ENCODE results near the gene C18orf63. TPM values are rescaled to one million over a fixed set of nuclear protein-coding genes. Genes with fewer than 3 reads are reported as not detected.
A peak's percentile ranks its signal among the peaks of the same experiment; 100 is the strongest.

C18orf63 gene
- total RNA-seq, 2 experiments from 2014 or later: not detected

GRCh38 chr18:74281011-74281979 lies 34.3 kb upstream of the C18orf63 start:
- no peak for DNase-seq
- Histone ChIP-seq H3K27me3 (ENCODE audit: control insufficient read depth in 1 of 2, insufficient read depth in 2 of 2, low read length in 2 of 2) (no peaks in the 10 kb centered on the region), H3K36me3 (ENCODE audit: insufficient read depth, low read length) (no peaks in the 10 kb centered on the region), H3K4me1 (ENCODE audit: insufficient read depth, low read length) (peaks cover 9% of the 10 kb centered on the region), H3K27ac (ENCODE audit: low read depth in 1 of 2, low read length in 2 of 2) (no peak overlapping the region), H3K4me3 (ENCODE audit: low read length) (no peak overlapping the region), H3K9me3 (ENCODE audit: control insufficient read depth in 1 of 2, insufficient read depth in 1 of 2, low read length in 2 of 2) (no peaks in the 10 kb centered on the region)
- H3K36me3 Mint-ChIP-seq (ENCODE audit: low read depth): peaks cover 15% of the 10 kb centered on the region
- POLR2A ChIA-PET: no interaction called here
- CTCF ChIA-PET: no interaction called here
- no peak overlapping the region for H3K4me3 Mint-ChIP-seq
- no peak for TF ChIP-seq CTCF (IDR thresholded peaks at IDR 0.05)
- H3K9me3 Mint-ChIP-seq: no peaks in the 10 kb centered on the region
- H3K27ac Mint-ChIP-seq: no peak overlapping the region
- intact Hi-C loops (cut with DNase I, micrococcal nuclease): no loop called here
- no peak for ATAC-seq (ENCODE audit: poor library complexity)
- H3K4me1 Mint-ChIP-seq (ENCODE audit: low read depth): peaks cover 20% of the 10 kb centered on the region
- no peaks in the 10 kb centered on the region for H3K27me3 Mint-ChIP-seq

DNA sequence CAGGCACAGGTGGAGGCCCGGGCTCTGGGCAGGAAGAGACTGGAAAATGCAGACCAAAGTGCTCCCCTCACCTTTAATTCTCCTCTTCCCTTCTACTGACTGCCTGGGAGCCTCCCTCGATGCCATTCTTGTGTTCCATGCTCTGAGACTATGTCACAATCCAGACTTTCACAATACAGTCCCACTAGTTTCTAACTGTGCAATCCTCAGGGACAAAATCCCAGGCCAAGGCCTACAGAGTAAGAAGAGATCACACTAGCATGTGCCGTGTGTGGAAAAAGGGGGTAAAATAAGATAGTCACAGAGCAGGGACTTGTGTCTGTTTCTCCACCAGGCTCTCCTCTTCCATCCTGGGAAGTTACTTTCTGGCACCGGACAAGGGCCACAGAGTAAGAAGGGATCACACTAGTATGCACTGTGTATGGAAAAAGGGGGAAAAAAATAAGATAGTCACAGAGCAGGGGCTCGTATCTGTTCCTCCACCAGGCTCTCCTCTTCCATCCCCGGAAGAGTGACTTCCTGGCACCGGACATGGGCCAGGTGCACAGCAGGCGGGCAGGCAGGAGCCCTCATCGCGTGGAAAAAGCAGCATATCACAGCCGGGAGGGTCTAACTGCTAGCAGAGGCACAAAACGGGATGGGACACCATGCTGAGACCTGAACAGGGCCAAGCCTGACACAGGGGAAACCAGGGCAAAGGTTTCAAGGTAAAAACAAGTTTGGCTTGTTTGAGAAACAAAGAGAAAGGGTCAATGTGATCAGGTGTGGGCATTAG lies 33.5 kb upstream of the C18orf63 start:
- H3K36me3 Mint-ChIP-seq (ENCODE audit: low read depth): peaks cover 9% of the 10 kb centered on the region
- POLR2A ChIA-PET: no interaction called here
- no peak for TF ChIP-seq CTCF (IDR thresholded peaks at IDR 0.05)
- Histone ChIP-seq H3K4me1 (ENCODE audit: insufficient read depth, low read length) (peaks cover 9% of the 10 kb centered on the region), H3K36me3 (ENCODE audit: insufficient read depth, low read length) (no peaks in the 10 kb centered on the region), H3K27me3 (ENCODE audit: control insufficient read depth in 1 of 2, insufficient read depth in 2 of 2, low read length in 2 of 2) (no peaks in the 10 kb centered on the region), H3K9me3 (ENCODE audit: control insufficient read depth in 1 of 2, insufficient read depth in 1 of 2, low read length in 2 of 2) (no peaks in the 10 kb centered on the region), H3K4me3 (ENCODE audit: low read length) (no peak overlapping the region), H3K27ac (ENCODE audit: low read depth in 1 of 2, low read length in 2 of 2) (no peak overlapping the region)
- ATAC-seq (ENCODE audit: poor library complexity) (no peak), DNase-seq (no peak)
- intact Hi-C loops (cut with DNase I, micrococcal nuclease): no loop called here
- H3K4me3 Mint-ChIP-seq: no peak overlapping the region
- no peaks in the 10 kb centered on the region for H3K27me3 Mint-ChIP-seq
- peaks cover 25% of the 10 kb centered on the region for H3K4me1 Mint-ChIP-seq (ENCODE audit: low read depth)
- H3K27ac Mint-ChIP-seq: no peak overlapping the region
- H3K9me3 Mint-ChIP-seq: no peaks in the 10 kb centered on the region
- CTCF ChIA-PET: no interaction called here

DNA sequence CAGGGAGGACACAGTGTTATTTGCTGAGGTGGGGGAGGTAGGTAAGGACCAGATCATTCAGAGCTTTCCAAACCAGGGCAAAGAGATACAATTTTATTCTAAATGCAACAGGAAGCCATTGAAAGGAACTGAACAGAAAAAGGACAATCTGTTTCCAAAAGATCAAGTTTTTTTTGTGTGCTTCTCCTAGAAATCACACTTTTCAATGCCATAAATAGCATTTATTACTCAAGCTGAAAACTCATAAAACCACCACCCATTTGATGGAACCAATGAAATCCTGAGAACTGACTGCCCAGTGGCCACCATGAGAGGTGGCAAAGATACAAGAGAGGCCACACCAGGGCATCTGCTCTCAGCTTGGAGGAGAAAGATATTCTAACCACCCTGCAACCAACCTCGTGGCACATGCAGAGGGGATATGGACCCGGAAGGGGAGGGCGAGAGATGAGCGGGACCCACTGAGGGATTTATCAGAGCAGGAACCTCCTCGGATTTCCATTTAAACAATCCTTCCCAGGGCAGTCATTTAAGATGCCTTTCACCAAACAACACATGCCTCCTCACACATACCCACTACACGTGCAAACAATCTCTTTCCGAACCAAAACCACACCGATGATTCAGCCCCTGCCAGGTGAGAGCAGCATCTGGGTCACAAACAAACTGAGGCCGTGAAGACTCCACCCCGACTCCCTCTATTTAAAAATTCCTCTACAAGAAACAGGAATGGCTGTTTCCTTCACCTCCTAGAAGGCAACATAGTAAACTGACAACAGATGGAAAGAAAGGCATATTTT lies 32.7 kb upstream of the C18orf63 start:
- Mint-ChIP-seq H3K36me3 (ENCODE audit: low read depth) (peaks cover 1% of the 10 kb centered on the region), H3K4me3 (no peak overlapping the region), H3K27me3 (no peaks in the 10 kb centered on the region), H3K9me3 (no peaks in the 10 kb centered on the region), H3K4me1 (ENCODE audit: low read depth) (peaks cover 29% of the 10 kb centered on the region), H3K27ac (no peak overlapping the region)
- H3K27me3 ChIP-seq (ENCODE audit: control insufficient read depth in 1 of 2, insufficient read depth in 2 of 2, low read length in 2 of 2): no peaks in the 10 kb centered on the region
- no peak overlapping the region for H3K27ac ChIP-seq (ENCODE audit: low read depth in 1 of 2, low read length in 2 of 2)
- ChIA-PET CTCF (no interaction called here), POLR2A (no interaction called here)
- TF ChIP-seq CTCF (IDR thresholded peaks at IDR 0.05): no peak
- no peaks in the 10 kb centered on the region for H3K9me3 ChIP-seq (ENCODE audit: control insufficient read depth in 1 of 2, insufficient read depth in 1 of 2, low read length in 2 of 2)
- H3K4me1 ChIP-seq (ENCODE audit: insufficient read depth, low read length): peaks cover 9% of the 10 kb centered on the region
- DNase-seq: peak in 2 of 14 experiments; percentile 15
- no peak for ATAC-seq (ENCODE audit: poor library complexity)
- intact Hi-C loops (cut with DNase I, micrococcal nuclease): no loop called here
- H3K36me3 ChIP-seq (ENCODE audit: insufficient read depth, low read length): no peaks in the 10 kb centered on the region
- no peak overlapping the region for H3K4me3 ChIP-seq (ENCODE audit: low read length)
